Stimulated activated CD4-positive, alpha-beta T cell treated with anti-CD3 and anti-CD28 coated beads, Interleukin-1b, Interleukin-23, amount 100 ng/mL, for 48 hours (primary cell): ENCODE measurements around the gene TPRG1L.
A peak's percentile ranks its signal among the peaks of the same experiment; 100 is the strongest.

Experiments
- DNase-seq: peaks from one replicate; pipeline ENCODE4 v3.0.0-alpha.2; 2020

TPRG1L gene

GRCh38 chr1:3649342-3650247 lies 24.8 kb downstream of the TPRG1L start, which contains the start of gene WRAP73:
Gene WRAP73 (minus strand): TSS chr1:3650103. CDS start chr1:3649999, 104 bp downstream.
- peak; percentile 92 for DNase-seq

GRCh38 chr1:3650248-3651025 lies 25.6 kb downstream of the TPRG1L start:
- DNase-seq, result no peak

GRCh38 chr1:3651026-3651929 lies 26.5 kb downstream of the TPRG1L start:
- no peak for DNase-seq

GRCh38 chr1:3651930-3652547 lies 27.2 kb downstream of the TPRG1L start, which contains the start of gene TP73:
Gene TP73 (plus strand): TSS chr1:3652516. CDS start chr1:3682366, 29,850 bp downstream.
- no peak for DNase-seq

GRCh38 chr1:3652548-3653285 lies 27.9 kb downstream of the TPRG1L start:
- DNase-seq, result no peak

DNA sequence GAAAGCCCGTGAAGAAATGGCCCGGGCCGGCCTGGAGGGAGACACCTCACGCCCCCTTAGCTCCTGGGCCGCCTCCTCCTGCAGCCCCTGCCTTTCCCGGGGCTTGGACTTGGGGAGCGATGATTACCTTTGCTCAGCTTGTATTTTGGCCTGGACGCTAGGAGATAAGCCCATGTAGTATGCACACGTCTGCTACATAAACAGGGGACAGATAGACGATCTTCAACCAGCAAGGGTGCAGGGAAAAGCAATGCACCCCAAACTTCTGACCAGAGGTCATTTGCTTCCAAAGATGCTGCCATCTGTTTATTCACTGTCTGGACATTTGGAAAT lies 28.4 kb downstream of the TPRG1L start:
- DNase-seq, result no peak

GRCh38 chr1:3654549-3655281 lies 29.9 kb downstream of the TPRG1L start:
- no peak for DNase-seq

GRCh38 chr1:3656450-3657095 lies 31.8 kb downstream of the TPRG1L start:
- no peak for DNase-seq

- DNase-seq, result no peak
Observed at GRCh38 chr1:3657096-3657475, 32.3 kb downstream of the TPRG1L start.

DNA sequence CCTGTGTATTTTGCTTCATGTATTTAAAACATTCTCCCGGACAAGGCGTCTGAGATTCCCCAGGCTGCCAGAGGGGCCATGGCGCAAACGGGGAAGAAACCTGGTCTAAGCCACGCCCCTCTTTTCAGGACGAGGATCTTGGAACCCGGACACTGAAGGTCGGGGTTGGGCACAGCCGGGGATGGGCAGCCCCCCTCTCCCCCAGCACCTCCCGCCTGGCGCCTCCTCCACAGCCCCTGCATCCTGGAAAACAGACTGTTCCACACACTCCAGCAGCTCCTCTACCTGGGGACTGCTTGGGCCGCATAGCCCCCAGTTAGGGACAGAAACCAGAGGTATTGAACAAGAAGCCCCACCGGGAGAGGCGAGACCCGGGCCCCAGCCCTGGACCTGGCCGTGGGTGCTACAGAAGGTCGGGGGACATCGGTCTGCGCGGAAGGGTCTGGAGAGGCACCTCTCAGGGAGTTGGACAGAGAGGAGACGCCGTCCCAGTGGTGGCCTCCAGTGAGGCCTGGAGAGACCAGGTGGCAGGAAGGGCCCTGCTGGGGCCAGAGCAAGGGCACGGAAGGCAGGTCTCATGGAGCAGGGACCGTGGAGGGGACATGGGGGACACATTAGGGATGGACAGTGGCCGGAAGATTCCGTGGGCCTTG lies 32.9 kb downstream of the TPRG1L start:
- DNase-seq, result no peak

DNA sequence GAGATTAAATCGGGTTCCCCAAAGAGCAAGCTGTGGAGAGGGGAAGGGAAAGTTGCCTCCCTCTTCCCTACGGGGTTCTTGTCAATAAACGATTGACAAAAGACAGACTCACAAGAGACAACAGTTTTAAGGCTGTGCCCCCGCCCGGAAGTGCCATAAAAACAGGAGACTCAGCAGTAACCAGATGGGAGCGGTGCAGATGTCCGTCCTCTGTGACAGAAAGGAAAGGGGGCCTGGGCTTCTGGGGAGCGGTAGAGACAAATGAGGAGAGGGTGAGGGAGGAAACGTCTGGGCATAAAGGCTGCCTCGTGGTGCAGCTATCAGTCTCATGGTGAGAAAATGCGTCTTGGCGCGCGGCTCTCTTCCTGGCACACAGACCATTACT lies 33.4 kb downstream of the TPRG1L start:
- DNase-seq, result no peak

DNA sequence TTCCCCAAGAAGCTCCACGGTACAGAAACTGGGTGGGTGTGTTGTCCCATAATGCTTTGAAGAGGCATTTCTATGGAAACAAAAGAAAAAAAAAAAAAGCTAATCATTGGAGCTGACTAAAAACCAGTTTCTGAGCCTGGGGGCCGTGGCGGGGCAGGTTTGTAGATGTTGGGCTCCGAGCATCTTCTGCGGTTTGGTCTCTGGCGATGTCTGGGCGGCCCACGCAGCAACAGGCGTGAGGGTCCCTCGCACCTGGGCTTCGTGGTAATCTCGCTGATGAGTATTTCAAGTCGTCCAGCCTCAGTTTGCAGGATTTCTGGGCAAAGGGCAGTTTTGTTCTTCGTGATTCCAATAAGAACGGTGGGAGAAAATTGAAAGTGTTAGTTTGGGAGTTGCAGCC lies 34.3 kb downstream of the TPRG1L start:
- DNase-seq, result no peak

- DNase-seq, result no peak
Observed at GRCh38 chr1:3660704-3661103, 35.9 kb downstream of the TPRG1L start.

- DNase-seq, result no peak
Observed at GRCh38 chr1:3661631-3662030, 36.8 kb downstream of the TPRG1L start.

DNA sequence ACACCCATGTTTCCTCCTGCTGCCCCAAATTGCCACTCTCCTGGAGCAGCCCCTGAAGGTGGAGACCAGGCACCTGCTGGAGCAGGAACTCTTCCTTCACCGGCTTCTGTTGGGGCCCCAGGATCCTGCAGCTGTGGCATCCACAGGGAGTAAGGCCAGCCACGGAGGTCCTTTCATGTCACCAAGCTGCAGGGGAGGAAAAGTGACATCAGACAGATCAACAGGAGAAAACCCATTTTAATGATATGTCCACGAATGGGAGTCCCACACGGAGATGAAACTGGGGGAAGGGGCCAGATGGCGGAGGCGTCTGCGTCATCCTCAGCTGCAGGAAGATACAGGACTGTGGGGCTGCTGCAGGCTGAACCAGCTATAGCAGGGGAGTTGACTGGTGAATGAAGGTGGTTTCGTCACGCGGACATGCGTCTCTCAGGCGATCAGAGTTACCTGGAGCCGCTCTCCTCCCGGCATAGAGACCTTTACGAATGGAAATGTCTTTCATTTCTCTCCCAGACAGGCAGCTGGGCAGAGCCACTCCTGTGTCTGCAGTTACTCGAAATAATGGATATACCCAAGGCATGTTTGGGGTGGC lies 37.4 kb downstream of the TPRG1L start:
- DNase-seq, result no peak

DNA sequence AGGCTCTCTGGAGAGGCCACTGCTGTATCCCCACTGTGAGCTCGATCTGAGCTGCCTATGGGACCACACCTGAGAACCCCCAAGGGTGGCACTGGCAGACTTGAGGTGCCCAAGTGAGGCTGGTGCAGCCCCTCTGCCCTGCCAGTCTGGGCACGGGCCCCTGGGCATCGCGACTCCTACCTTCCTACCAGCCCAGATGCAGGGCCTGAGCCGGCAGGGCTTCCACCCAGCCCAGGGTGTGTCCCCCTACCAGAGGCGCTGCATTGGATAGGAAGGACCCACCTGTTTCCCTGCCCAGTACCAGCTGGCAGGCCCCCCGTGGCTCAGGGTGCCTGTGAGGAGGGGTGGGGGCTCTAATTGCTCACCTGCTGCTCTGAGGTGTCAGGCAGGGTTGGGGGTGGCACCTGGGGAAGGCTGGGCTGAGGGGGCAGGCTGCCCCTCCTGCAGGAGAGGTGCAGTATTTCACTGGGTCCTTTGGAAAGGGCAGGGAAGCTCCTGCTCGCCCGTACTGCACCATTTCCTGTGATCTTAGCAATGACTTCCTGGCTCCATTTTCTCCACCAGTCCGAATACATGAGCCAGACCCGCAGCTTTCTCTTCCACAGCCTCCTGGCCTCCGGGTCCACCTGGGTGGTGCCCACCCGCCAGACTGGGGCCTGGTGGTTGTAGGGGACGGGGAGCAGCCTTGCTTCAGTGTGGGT lies 39.3 kb downstream of the TPRG1L start:
- DNase-seq, result no peak

DNA sequence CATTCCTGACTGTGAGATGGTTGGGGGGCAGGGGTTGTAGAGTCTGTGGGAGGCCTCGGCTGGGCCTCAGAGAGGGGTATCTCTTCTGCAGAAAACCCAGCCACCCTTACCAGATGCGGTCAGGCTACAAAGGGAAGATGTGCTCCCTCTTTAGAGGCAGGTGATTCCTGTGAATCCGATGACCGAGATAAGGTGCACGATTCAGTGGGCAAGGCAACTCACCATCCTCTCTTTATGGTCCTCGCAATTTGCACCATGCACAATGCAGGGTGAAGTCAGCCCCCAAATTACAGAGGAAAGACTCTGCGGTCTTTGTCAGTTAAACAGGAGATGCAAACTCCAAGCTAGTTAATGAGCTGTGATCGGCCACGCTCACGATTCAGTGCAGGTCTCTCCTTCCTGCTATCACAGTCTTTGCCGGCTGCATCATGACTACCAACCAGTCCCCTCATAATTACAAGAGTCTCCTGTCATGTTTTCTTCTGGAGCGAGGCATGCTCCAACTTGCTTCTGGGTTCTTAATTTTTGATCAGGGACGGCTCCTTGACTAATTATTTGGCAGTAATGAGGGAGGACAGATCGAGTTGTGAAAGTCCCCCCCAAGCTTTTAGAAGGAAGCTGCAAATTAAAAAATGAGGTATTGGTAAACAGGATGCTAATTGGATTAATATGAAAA lies 40.0 kb downstream of the TPRG1L start:
- DNase-seq, result no peak

GRCh38 chr1:3668148-3668547 lies 43.3 kb downstream of the TPRG1L start:
- no peak for DNase-seq
